SK-N-DZ (cell line): ENCODE measurements around the gene NAV2.
A peak's percentile ranks its signal among the peaks of the same experiment; 100 is the strongest.

Source experiments
- DNase-seq: peaks from one replicate; pipeline ENCODE4 v3.0.0-alpha.2; 2015; ENCODE audit warnings: low spot score

NAV2 gene

GRCh38 chr11:20015529-20016427 lies 303.1 kb downstream of the NAV2 start:
- DNase-seq = no peak

- DNase-seq = no peak
These were observed 303.9 kb downstream of the NAV2 start for GRCh38 chr11:20016526-20016925.

GRCh38 chr11:20017320-20017719 lies 304.7 kb downstream of the NAV2 start:
- no peak for DNase-seq

- no peak for DNase-seq
These were observed 307.6 kb downstream of the NAV2 start for GRCh38 chr11:20020198-20020597.

- DNase-seq = no peak
These were observed 308.1 kb downstream of the NAV2 start for GRCh38 chr11:20020716-20021115.

- no peak for DNase-seq
These were observed 308.6 kb downstream of the NAV2 start for GRCh38 chr11:20021212-20021611.

GRCh38 chr11:20021771-20022362 lies 309.2 kb downstream of the NAV2 start:
- no peak for DNase-seq

GRCh38 chr11:20022363-20023081 lies 309.9 kb downstream of the NAV2 start:
- peak; percentile 35 for DNase-seq

GRCh38 chr11:20023082-20023426 lies 310.4 kb downstream of the NAV2 start:
- DNase-seq = no peak

GRCh38 chr11:20024172-20024935 lies 311.7 kb downstream of the NAV2 start:
- DNase-seq = no peak

GRCh38 chr11:20025332-20025840 lies 312.7 kb downstream of the NAV2 start:
- DNase-seq = no peak

- DNase-seq = no peak
These were observed 314.3 kb downstream of the NAV2 start for GRCh38 chr11:20026629-20027555.

GRCh38 chr11:20027556-20028013 lies 314.9 kb downstream of the NAV2 start:
- DNase-seq = no peak

GRCh38 chr11:20029193-20029592 lies 316.6 kb downstream of the NAV2 start:
- DNase-seq = no peak

GRCh38 chr11:20030472-20030871 lies 317.8 kb downstream of the NAV2 start:
- DNase-seq = no peak

- DNase-seq = no peak
These were observed 318.7 kb downstream of the NAV2 start for GRCh38 chr11:20031155-20032001.

GRCh38 chr11:20032127-20032526 lies 319.5 kb downstream of the NAV2 start:
- DNase-seq = no peak

- DNase-seq = no peak
These were observed 320.1 kb downstream of the NAV2 start for GRCh38 chr11:20032577-20033260.

GRCh38 chr11:20033806-20034205 lies 321.2 kb downstream of the NAV2 start:
- peak; percentile 32 for DNase-seq
